Measurements from ENCODE around the gene MAU2.

DNA sequence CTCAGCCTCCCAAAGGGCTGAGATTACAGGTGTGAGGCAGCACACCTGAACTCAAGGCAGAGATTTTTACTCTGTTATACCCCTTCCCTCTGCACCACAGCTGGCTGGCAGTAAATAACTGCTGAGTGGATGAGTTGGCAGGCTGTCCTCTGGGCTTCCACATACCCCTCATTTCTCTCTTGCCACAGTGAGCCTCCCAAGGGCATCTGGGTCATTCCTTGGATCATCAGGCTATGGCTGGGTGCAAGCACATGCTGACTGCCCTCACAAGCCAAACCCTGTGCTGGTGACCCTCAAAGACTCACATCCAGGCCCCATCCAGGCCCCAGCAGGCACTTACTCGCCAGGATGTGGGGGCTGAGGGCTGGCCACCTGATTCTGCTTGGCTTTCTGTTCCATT lies 4.5 kb upstream of the MAU2 start:
- TF ChIP-seq, protein P1, sequence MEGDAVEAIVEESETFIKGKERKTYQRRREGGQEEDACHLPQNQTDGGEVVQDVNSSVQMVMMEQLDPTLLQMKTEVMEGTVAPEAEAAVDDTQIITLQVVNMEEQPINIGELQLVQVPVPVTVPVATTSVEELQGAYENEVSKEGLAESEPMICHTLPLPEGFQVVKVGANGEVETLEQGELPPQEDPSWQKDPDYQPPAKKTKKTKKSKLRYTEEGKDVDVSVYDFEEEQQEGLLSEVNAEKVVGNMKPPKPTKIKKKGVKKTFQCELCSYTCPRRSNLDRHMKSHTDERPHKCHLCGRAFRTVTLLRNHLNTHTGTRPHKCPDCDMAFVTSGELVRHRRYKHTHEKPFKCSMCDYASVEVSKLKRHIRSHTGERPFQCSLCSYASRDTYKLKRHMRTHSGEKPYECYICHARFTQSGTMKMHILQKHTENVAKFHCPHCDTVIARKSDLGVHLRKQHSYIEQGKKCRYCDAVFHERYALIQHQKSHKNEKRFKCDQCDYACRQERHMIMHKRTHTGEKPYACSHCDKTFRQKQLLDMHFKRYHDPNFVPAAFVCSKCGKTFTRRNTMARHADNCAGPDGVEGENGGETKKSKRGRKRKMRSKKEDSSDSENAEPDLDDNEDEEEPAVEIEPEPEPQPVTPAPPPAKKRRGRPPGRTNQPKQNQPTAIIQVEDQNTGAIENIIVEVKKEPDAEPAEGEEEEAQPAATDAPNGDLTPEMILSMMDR (IDR thresholded peaks at IDR 0.05) = no peak
- no peak for TF ChIP-seq POLR2A (IDR thresholded peaks at IDR 0.05)
